ENCODE measurements around the gene KANK3.
A peak's percentile ranks its signal among the peaks of the same experiment; 100 is the strongest.

KANK3 gene

GRCh38 chr19:8342684-8343482 is at the start of gene KANK3:
Gene KANK3, minus strand, starts transcription at chr19:8343262. Its CDS starts 5,434 bp downstream, at chr19:8337828.
- Histone ChIP-seq H3K27ac (no peak within 1 kb of the TSS), H3K36me3 (replicated peaks) (no peaks in the 10 kb centered on the region), H3K27me3 (replicated peaks) (no peaks in the 10 kb centered on the region), H3K4me3 (ENCODE audit: low read depth, low read length) (peak within 1 kb of the TSS; percentile 55)
- in situ Hi-C loops (cut with HindIII; ENCODE audit: low pct_ligation_motif_present, low sequenced_read_pairs) = no loop called here
- DNase-seq = peak; percentile 96
- TF ChIP-seq, protein P1, sequence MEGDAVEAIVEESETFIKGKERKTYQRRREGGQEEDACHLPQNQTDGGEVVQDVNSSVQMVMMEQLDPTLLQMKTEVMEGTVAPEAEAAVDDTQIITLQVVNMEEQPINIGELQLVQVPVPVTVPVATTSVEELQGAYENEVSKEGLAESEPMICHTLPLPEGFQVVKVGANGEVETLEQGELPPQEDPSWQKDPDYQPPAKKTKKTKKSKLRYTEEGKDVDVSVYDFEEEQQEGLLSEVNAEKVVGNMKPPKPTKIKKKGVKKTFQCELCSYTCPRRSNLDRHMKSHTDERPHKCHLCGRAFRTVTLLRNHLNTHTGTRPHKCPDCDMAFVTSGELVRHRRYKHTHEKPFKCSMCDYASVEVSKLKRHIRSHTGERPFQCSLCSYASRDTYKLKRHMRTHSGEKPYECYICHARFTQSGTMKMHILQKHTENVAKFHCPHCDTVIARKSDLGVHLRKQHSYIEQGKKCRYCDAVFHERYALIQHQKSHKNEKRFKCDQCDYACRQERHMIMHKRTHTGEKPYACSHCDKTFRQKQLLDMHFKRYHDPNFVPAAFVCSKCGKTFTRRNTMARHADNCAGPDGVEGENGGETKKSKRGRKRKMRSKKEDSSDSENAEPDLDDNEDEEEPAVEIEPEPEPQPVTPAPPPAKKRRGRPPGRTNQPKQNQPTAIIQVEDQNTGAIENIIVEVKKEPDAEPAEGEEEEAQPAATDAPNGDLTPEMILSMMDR (IDR thresholded peaks at IDR 0.05; ENCODE audit: low read depth, low read length, missing control alignments) = no peak

DNA sequence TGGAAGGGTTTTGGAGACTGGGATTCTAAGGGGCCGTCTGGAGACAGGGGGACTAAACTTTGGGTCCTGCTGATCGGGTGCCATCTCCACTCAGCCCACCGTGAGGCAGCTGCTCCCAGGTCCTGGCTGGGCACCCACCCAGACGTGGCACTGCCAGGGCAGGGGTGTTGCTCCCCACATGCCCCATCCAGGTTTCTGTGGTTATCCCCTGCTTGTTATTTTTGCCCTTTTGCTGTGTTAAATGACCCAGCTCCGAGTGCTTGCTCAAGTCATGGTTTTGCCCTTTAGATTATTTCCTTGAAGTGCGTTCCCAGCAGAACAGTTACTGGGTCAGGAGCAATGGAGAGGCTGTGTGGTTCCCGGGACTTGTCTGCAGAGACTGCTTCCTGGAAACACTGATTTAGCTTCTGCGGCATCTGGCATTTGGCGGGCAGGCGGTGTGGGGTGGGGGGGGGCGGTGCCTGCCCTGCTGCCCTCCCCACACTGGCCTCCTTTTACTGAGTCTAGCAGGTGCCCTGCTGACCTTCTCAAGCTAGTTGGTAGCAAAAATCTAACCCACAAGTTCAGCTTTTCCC is 49.0 kb upstream of the KANK3 start:
- TF ChIP-seq, protein P1 (IDR thresholded peaks at IDR 0.05; ENCODE audit: low read depth, low read length, missing control alignments) = no peak

DNA sequence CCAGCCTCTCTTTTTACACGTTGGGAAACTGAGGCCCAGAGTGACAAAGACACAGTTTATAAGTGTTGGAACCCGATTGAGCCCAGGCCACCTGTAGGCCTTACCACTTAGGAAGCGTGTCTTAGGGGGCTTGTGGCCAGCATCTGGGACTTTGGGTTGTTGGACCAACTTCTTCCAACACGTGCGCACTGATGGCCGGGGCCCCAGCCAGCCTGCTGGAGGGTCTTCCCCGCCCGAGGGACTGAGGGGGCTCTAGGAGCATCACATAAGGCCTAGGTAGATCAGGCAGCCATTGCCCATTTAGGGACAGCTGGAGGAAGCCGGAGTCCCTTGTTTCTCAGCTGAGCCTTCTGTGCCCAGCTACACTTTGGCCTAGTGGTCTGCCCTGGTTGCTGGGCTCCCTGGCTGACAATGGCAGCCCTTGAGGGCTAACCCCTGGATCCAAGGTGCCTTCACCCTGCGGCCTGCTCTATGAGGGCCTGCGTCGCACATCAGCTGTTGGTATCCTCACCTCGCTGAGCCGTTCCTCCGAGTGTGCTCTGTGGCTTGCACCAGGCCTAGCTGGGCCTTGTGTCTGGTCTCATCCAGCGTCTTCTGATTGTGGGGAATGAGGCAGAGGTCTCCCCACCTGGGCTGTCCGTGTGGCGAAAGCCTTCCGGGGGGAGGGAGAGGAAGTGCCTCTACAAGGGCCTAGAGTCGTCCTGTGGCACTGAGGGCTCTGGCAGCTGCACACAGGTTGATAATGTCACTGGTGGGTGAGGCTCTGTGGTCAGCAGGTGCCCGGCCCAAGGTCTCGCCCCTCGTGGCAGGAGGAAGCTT is 48.3 kb upstream of the KANK3 start:
- H3K36me3 ChIP-seq (replicated peaks) = no peaks in the 10 kb centered on the region
- H3K27me3 ChIP-seq (replicated peaks) = no peaks in the 10 kb centered on the region
- H3K4me3 ChIP-seq (ENCODE audit: low read depth, low read length) = peak overlapping the region; percentile 6
- in situ Hi-C loops (cut with HindIII; ENCODE audit: low pct_ligation_motif_present, low sequenced_read_pairs) = no loop called here
- no peak overlapping the region for H3K27ac ChIP-seq
- TF ChIP-seq, protein P1 (IDR thresholded peaks at IDR 0.05; ENCODE audit: low read depth, low read length, missing control alignments) = no peak
- DNase-seq = no peak

More for the DNA sequence above, 49.0 kb upstream of the KANK3 start:
- in situ Hi-C loops (cut with HindIII; ENCODE audit: low pct_ligation_motif_present, low sequenced_read_pairs) = no loop called here
- no peak for DNase-seq
- Histone ChIP-seq H3K27ac (no peak overlapping the region), H3K27me3 (replicated peaks) (no peaks in the 10 kb centered on the region), H3K36me3 (replicated peaks) (no peaks in the 10 kb centered on the region), H3K4me3 (ENCODE audit: low read depth, low read length) (no peak overlapping the region)

- Histone ChIP-seq H3K27ac (peak overlapping the region; percentile 97), H3K27me3 (replicated peaks) (no peaks in the 10 kb centered on the region), H3K36me3 (replicated peaks) (no peaks in the 10 kb centered on the region), H3K4me3 (ENCODE audit: low read depth, low read length) (peak overlapping the region; percentile 72)
- in situ Hi-C loops (cut with HindIII; ENCODE audit: low pct_ligation_motif_present, low sequenced_read_pairs) = no loop called here
- TF ChIP-seq, protein P1 (IDR thresholded peaks at IDR 0.05; ENCODE audit: low read depth, low read length, missing control alignments) = no peak
- peak; percentile 95 for DNase-seq
Observed at GRCh38 chr19:8390617-8390981, 47.5 kb upstream of the KANK3 start.

- in situ Hi-C loops (cut with HindIII; ENCODE audit: low pct_ligation_motif_present, low sequenced_read_pairs) = no loop called here
- no peaks in the 10 kb centered on the region for H3K27me3 ChIP-seq (replicated peaks)
- TF ChIP-seq, protein P1 (IDR thresholded peaks at IDR 0.05; ENCODE audit: low read depth, low read length, missing control alignments) = no peak
Observed at GRCh38 chr19:8389891-8390616, 47.0 kb upstream of the KANK3 start, which contains the start of gene RAB11B. Gene RAB11B, plus strand, starts transcription at chr19:8390360. Its CDS starts 57 bp downstream, at chr19:8390417.

More at GRCh38 chr19:8389891-8390616, 47.0 kb upstream of the KANK3 start, which contains the start of gene RAB11B:
- H3K27ac ChIP-seq = peak within 1 kb of the TSS; percentile 97
- peak within 1 kb of the TSS; percentile 72 for H3K4me3 ChIP-seq (ENCODE audit: low read depth, low read length)
- no peaks in the 10 kb centered on the region for H3K36me3 ChIP-seq (replicated peaks)
- DNase-seq = peak; percentile 100
